ENCODE results near the gene TBC1D22A. TPM values are rescaled to one million over a fixed set of nuclear protein-coding genes. Genes with fewer than 3 reads are reported as not detected.

Gene TBC1D22A
- total RNA-seq, 4 donors from 2014 or later = 10.8 to 32.2 (median 22.3) TPM

GRCh38 chr22:46977656-46978343 lies 215.3 kb downstream of the TBC1D22A start:
- TF ChIP-seq, protein P1, sequence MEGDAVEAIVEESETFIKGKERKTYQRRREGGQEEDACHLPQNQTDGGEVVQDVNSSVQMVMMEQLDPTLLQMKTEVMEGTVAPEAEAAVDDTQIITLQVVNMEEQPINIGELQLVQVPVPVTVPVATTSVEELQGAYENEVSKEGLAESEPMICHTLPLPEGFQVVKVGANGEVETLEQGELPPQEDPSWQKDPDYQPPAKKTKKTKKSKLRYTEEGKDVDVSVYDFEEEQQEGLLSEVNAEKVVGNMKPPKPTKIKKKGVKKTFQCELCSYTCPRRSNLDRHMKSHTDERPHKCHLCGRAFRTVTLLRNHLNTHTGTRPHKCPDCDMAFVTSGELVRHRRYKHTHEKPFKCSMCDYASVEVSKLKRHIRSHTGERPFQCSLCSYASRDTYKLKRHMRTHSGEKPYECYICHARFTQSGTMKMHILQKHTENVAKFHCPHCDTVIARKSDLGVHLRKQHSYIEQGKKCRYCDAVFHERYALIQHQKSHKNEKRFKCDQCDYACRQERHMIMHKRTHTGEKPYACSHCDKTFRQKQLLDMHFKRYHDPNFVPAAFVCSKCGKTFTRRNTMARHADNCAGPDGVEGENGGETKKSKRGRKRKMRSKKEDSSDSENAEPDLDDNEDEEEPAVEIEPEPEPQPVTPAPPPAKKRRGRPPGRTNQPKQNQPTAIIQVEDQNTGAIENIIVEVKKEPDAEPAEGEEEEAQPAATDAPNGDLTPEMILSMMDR (IDR thresholded peaks at IDR 0.05; ENCODE audit: low read depth) = no peak

- TF ChIP-seq, protein P1 (IDR thresholded peaks at IDR 0.05; ENCODE audit: low read depth) = no peak
Measured at GRCh38 chr22:46979506-46979905, 217.1 kb downstream of the TBC1D22A start.

- TF ChIP-seq, protein P1 (IDR thresholded peaks at IDR 0.05; ENCODE audit: low read depth) = no peak
Measured at GRCh38 chr22:46980392-46980791, 217.9 kb downstream of the TBC1D22A start.

GRCh38 chr22:46982635-46983034 lies 220.2 kb downstream of the TBC1D22A start:
- TF ChIP-seq, protein P1 (IDR thresholded peaks at IDR 0.05; ENCODE audit: low read depth) = no peak

- TF ChIP-seq, protein P1 (IDR thresholded peaks at IDR 0.05; ENCODE audit: low read depth) = no peak
Measured at GRCh38 chr22:46983046-46983445, 220.6 kb downstream of the TBC1D22A start.

DNA sequence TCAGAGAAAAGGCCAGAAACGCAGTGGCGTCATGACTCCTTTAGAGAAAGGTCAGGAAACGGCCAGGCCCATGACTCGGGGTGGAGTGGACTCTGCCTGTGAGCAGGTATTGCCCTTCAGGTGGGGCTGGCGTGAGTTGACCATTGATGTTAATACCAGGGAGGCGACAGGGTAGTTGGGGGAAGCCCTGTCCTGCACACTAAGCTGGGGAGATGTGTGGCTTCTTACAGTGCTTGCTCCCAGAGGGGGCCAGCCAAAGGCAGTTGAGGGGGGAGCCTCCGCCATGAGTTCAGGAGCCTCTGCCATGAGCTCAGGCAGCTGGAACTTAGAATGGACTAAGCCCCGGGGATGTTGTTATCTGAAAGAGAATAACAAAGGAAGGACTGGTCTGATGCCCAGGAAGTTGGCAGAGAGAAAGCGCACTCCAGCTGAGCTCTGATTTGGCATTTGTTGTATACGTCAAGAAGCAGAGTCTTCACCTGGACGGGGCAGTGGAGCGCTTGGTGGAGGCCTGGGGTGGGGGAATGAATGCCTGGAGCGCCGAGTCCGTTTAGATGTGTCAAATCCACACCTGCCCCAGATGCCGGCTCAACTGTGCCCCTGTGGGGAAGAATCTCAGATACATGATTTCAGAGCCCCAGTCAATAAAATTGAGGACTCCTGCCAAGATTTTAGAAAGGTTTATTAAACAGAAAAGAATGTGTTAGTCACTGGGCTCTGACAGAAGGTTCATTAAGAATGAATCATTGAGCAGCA lies 222.5 kb downstream of the TBC1D22A start:
- TF ChIP-seq, protein P1 (IDR thresholded peaks at IDR 0.05; ENCODE audit: low read depth) = no peak

DNA sequence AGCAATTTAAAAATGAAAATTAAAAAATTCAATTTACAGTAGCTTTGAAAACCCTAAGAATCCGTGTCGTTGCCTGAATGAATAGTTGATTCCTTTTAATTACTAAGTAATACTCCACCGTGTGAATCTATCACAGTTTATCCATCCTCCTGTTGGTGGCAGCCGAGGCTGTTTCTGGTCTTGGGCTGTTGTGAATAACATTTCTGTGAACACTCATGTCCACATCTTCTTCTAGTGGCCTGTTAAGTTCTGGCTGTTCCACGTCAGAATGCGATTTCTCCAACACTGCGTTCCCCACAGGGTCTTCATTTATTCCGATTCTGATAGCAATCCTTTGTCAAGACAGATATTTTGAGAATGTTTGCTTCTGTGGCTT lies 223.0 kb downstream of the TBC1D22A start:
- TF ChIP-seq, protein P1 (IDR thresholded peaks at IDR 0.05; ENCODE audit: low read depth) = no peak
